Stimulated activated CD4-positive, alpha-beta T cell treated with anti-CD3 and anti-CD28 coated beads, Interleukin-2, amount 100 ng/mL, for 4 hours (primary cell): Measurements from ENCODE around the gene DISC1.

Source experiments
- DNase-seq: peaks from one replicate; pipeline ENCODE4 v3.0.0-alpha.2; 2020; ENCODE audit warnings: low read depth

The DISC1 gene

GRCh38 chr1:231818337-231818736, 191.7 kb downstream of the DISC1 start:
- no peak for DNase-seq

DNA sequence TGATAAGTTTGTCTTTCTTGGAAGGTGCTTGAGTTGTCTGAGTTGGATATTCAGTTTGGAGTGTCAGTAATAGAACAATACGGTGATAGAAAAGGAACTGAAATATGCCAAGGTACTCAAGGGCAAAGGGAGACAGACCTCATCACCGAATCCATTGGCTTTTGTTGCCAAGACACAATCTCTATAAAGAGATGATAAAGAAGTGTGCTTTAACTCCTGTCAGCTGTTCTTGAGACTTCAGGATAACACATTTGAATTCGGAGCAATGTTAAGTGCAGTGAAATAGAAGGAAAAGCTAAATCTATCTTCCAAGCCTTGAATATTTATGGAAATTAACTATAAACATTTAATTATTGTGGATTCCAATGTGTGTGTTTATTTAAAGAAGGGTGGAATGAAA, 194.7 kb downstream of the DISC1 start:
- DNase-seq = no peak

DNA sequence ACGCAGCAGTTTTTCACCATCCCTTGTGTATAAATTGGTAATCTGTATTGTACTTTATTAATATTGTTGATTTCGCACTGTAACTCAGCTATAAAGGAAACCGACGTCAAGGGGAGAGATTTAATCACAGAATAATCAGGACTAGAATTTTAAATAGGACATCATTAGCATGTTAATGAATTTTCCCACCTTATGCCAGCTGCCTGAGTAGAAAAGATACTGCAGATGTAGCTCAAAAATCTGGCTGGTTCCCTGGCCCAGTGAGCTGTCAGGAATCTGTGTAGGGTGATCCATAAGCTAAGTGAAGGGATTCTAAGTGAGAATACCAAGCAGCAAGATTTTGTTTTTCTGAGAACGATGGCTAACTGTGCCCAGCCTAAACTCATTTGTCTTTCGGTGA, 195.5 kb downstream of the DISC1 start:
- DNase-seq = no peak

GRCh38 chr1:231826566-231826965, 200.0 kb downstream of the DISC1 start:
- no peak for DNase-seq

GRCh38 chr1:231827337-231828105, 200.9 kb downstream of the DISC1 start:
- DNase-seq = no peak

- DNase-seq = no peak
Observed at GRCh38 chr1:231828182-231828920, 201.8 kb downstream of the DISC1 start.

- no peak for DNase-seq
Observed at GRCh38 chr1:231829332-231829731, 202.7 kb downstream of the DISC1 start.

DNA sequence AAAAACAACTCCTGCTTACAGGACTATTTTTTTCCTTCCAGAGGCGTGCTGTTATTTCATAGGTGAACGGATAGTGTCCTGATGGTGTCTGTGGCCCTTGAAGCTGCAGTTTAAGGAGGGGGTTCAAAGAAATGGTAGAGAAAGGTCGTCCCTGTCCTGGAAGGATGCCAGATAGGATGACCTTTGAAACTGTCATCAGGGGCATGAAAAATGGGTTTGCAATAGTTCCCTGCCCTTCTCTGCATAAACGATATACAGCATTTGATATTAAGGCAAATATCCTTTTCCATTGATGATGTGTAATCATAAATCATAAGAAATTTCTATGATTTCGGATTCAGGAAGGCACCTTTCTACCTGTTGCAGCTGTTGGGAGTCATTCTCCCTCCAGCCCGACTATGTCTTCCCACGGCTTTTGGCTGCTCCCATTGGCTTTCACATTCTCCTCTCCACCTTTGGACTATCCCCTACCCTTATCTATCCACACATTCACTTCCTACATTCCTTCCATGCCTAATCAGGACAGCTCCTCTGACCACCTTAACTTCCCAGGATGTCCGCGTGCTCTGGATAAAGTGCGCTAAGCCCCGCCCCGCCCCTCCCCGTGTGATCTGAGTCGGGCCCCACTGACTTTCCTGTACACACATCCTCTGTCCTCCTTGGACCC, 209.8 kb downstream of the DISC1 start:
- DNase-seq = no peak

- no peak for DNase-seq
Observed at GRCh38 chr1:231838521-231838920, 211.9 kb downstream of the DISC1 start.

DNA sequence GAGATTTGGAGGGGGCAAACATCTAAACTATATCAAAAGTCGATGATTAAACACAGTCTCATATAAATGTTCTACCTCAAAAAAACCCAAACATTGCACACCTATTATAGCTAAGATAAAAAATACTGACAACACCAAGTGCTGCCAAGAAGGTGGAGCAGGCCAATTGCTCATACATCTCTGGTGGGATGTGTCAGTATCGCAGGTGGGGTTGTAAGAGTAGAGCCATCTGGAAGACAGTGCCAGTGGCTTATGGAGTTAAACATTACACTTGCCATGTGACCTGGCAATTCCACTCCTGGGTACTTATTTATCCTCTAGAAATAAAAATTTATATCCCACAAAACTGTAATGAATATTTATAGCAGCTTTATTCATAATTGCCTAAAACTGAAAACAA, 213.4 kb downstream of the DISC1 start:
- no peak for DNase-seq

DNA sequence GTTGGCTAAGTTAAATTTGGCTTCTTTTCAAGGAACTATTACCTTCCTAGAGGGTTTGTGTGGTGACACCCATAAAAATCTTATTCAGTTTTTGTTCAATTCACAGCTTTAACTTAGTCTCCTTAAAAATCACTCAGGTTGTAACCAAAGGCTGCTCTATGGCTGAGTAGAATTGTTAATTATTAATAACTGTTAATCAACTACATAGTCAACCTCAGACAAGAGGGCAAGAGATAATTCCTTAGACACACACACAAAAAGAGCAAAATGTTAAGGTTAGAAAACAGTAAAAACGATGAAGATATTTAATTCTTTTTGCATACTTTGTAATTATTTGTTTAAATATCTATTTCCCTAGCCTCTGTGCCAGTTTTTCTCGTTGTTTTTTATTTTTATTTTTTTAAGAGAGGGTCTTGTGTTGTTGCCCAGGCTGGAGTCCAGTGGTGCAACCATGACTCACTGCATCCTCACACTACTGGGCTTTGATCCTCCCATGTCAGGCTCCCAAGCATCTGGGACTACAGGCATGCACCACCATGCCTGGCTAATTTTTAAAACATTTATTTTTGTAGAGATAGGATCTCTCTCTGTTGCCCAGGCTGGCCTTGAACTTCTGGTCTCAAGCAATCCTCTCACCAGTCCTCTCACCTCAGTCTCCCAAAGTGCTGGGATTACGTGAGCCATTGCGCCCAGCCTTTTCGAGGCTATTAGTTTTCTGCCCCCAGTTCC, 215.2 kb downstream of the DISC1 start:
- DNase-seq = no peak

DNA sequence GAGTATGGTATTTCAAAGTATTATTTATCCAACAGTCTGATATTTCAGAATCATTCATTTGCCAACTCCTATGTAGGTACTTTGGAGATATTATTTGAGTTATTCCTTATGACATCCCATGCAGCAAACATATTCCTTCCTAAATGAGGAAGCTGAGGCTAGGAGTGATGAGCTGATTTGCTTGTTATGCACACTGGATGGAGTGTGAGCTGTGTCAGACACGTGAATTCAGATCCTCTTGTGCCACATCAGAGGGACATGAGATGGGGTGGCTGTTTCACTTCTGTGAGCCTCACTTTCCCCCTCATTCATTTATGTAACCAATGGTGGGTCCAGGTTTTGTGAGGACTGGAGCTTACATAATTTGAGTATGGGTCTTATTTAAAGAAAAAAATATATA, 215.9 kb downstream of the DISC1 start:
- no peak for DNase-seq

DNA sequence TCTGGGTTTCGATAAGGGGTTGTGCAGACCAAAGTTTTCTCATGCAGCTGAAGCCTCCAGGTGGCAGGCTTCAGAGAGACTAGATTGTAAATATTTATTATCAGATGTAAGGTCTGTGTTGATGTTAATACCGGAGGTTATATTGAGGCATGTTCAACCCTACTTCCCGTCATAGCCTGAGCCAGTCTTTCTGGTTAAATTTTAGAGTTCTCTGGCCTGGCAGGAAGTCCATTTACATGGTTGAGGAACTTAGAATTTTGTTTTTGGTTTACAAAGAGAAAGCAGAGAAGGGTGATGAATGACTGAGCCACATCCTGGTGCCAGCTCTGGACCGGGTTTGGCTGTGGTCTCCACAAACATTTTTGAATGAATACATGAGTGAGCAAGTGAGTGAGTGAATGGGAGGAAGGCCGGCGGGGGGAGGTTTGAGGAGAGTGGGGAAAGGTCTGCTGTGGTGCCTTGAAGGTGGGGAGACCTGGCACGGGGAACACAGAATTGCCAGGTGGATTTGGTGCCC, 218.5 kb downstream of the DISC1 start:
- no peak for DNase-seq

DNA sequence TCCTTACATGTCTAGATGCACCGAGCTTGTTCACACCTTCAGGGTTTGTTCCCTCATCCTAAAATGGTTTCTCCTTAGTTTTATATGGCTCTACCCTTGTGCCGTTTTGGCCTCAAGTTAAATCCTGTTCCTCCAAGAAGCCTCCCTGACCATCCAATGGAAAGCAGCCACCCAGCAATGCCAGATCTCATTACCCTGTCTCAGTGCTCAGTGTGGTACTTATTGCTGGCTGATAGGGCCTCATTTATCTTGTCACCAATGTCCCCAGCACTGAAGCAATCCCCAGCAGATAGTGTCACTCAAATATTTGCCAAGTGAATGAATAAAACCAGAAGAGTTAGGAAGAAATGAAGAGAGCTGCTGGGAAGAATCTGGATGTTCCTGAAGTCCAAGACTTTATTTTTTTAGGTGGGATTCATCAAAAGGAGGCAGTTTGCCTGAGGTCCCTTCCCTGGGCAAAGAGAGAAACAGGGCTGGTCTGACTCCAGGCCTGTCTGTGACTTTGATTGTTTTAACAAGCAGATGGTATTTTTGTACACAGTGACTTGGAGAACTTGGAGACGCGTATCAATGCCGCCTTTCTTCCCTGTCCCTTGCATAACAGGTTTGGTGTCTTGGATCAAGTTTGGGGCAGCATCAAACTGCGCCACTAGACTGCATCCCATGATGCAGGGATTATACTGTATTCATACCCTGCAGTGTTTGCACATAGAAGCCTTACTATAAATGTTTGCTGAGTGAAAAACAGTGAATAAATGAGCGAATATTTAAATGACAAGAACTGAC, 221.2 kb downstream of the DISC1 start:
- no peak for DNase-seq

- DNase-seq = no peak
Observed at GRCh38 chr1:231849981-231850380, 223.4 kb downstream of the DISC1 start.

- DNase-seq = no peak
Observed at GRCh38 chr1:231850786-231851185, 224.2 kb downstream of the DISC1 start.

GRCh38 chr1:231853588-231854207, 227.1 kb downstream of the DISC1 start:
- DNase-seq = no peak

GRCh38 chr1:231855361-231855760, 228.8 kb downstream of the DISC1 start:
- DNase-seq = no peak

- no peak for DNase-seq
Observed at GRCh38 chr1:231855926-231856325, 229.3 kb downstream of the DISC1 start.

DNA sequence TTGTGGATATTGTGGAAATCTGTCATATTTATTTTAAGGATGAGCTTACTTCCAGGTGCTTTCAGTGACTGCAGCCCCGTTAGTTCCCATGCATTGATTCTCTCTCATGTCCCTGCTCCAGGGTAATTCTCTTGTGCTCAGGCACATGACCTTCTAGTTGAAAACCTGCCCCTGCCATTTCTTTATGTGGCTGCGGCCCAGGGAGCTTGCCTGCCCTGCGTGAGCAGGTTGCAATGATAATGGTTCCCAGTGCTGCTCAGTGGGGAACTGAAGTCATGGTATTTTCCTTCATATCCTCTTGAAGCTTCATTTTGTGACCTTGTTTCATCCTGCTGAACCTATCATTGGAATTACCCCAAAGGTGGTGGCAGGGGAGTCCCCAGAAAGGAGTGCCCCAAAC, 229.8 kb downstream of the DISC1 start:
- DNase-seq = no peak

DNA sequence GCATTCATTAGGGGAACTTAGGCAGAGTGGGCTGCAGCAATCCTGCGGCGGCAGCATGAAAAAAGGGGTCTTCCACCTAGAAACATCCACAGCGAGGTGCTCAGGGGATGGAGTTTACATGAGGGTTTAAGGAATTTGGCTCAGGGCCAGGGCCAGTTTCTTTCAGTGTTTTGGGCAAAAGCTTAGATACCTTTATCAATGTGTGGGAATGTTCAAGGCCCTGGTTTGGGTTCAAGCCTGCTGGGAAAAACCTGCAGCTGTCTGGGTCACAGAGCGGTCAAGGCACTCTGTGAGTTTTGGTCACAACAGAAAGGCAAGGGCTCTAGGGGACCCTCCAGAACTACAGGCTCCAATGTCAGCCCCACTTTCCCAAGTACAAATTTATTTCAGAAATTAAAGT, 230.3 kb downstream of the DISC1 start:
- DNase-seq = no peak
